H1 (cell line): ENCODE measurements around the gene AVPI1. TPM values are rescaled to one million over a fixed set of nuclear protein-coding genes. Genes with fewer than 3 reads are reported as not detected.

Experiments used
- JUND ChIP-seq: IDR thresholded peaks from 2 replicates; pipeline ENCODE4 v1.6.1; 2011; ENCODE audit warnings: mild to moderate bottlenecking, improper control_type of control experiment, low read length
- polyA plus RNA-seq, 7 experiments: library from polyadenylated mRNA; depleted of rRNA in 3 of 7; stranded (reverse) in 5 of 7; unstranded in 2 of 7; fragments of >200 nt in 5 of 7; fragments of 200-250 nt in 2 of 7; gene quantifications; 1 replicate in 5 of 7; 2 replicates in 1 of 7; 4 replicates in 1 of 7; pipeline versions ENCODE4 v1.2.1 to v1.2.3, GENCODE V29; 2011 to 2013; ENCODE audit warnings: missing spikeins in 2 of 7, mixed read lengths in 2 of 7
- total RNA-seq: library from RNA; stranded (reverse); fragmentation: NEBNext Ultra II Directional; extraction: Animal tissue kit (Norgen Biotek cat#: 25700); gene quantifications from 2 replicates; pipeline ENCODE4 v1.2.1, GENCODE V29; 2021
- TF ChIP-seq, protein P1 (sequence below): IDR thresholded peaks from 2 replicates; pipeline ENCODE4 v1.6.1; 2012; ENCODE audit warnings: inconsistent platforms

The AVPI1 gene
- total and polyA plus RNA-seq, 2 of the 8 experiments (the other 6 are each of a cell fraction or from before 2014, with no cell fraction given), result 9.0 to 13.5 TPM

GRCh38 chr10:97667463-97667862 lies 19.6 kb downstream of the AVPI1 start (continued):
- no peak for TF ChIP-seq JUND
- TF ChIP-seq, protein P1, sequence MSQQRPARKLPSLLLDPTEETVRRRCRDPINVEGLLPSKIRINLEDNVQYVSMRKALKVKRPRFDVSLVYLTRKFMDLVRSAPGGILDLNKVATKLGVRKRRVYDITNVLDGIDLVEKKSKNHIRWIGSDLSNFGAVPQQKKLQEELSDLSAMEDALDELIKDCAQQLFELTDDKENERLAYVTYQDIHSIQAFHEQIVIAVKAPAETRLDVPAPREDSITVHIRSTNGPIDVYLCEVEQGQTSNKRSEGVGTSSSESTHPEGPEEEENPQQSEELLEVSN, result no peak
- TF ChIP-seq, all 59 proteins: peak for 0
